ENCODE measurements around the gene GBP6. TPM values are rescaled to one million over a fixed set of nuclear protein-coding genes. Genes with fewer than 3 reads are reported as not detected.
"Not testable (repeated sequence)": the region's sequence is repeated elsewhere in the genome, so short reads cannot be mapped to it uniquely, and the experiment has no call there.

Gene GBP6, protein sequence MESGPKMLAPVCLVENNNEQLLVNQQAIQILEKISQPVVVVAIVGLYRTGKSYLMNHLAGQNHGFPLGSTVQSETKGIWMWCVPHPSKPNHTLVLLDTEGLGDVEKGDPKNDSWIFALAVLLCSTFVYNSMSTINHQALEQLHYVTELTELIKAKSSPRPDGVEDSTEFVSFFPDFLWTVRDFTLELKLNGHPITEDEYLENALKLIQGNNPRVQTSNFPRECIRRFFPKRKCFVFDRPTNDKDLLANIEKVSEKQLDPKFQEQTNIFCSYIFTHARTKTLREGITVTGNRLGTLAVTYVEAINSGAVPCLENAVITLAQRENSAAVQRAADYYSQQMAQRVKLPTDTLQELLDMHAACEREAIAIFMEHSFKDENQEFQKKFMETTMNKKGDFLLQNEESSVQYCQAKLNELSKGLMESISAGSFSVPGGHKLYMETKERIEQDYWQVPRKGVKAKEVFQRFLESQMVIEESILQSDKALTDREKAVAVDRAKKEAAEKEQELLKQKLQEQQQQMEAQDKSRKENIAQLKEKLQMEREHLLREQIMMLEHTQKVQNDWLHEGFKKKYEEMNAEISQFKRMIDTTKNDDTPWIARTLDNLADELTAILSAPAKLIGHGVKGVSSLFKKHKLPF
- 34.4 TPM for total RNA-seq

DNA sequence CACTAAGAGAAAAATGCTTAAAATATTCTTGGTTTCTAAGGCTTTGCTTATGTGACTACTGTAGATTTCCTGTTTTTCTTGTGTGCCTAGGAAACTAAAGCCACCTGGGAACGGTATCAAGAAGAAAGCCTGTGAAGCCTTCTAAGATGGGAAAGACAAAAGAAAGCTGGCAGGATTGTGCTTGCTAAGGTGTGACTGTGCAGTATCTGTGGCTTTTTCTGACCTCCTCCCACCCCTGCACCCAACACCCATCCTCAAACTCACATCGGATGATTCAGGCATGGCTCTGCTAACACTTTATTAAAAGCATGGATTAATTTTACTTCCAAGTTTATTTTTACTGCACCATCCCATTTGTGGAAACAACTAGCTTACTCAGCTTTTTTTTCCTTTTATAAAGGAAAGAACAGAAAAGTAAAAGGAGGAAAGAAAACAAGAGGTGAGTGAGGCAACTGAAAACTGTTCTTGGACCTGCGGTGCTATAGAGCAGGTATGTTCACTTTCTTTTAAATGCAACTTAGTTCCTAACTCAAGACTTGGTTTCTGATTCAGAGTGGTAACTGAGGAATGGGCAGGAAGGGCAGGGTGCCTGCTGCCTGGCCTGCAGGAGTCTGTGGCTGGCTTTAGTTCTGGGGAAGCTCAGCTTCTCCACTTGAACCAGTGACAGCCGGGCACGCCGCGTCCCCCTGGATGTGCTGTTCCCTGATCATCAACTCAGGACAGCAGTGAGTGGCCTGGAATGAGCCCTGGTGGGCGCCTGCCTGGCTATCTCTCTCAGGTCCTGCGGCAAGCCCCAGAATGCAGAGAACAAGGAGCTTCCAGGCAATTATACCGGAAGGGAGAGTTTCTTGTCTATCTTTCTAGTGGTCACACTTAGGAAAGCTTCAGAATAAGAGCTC, at the start of gene GBP6:
GBP6 (plus strand) TSS at position 422 of the 899 bp plus-strand sequence. CDS start 4,493 bp downstream, outside the sequence.
- peak; percentile 11 for DNase-seq

DNA sequence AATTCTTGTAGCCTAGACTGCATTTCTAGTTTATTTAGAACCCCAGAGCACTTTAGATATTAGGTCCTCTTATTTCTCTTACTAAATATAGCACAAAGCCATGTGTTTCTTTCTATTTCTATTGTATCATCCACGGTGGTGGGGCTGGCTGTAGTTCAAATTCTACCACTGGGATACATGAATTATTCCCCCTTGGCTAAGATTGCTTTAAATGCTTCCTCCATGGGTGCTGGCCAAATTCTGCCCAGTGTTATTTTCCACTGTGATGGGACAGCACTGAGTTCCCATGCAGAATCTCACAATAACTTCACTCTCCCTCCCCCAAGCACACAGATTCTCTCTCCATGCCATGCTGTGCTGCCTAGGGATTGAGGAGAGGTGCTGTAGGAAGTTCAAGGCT, 41.5 kb upstream of the GBP6 start:
- DNase-seq = no peak

DNA sequence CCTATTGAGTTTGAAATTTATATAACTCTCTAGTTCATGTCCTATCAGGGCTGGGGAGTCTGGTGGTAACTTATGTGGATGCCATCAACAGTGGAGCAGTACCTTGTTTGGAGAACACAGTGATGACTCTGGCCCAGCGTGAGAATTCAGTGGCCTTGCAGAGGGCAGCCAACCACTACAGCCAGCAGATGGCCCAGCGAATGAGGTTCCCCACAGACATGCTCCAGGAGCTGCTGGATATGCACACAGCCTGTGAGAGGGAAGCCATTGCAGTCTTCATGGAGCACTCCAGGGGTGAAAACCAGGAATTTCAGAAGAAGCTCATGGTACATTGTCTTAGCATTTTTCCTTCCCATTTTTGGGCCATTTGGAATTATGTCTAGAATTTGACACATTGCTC, 32.0 kb upstream of the GBP6 start:
- DNase-seq = no peak

DNA sequence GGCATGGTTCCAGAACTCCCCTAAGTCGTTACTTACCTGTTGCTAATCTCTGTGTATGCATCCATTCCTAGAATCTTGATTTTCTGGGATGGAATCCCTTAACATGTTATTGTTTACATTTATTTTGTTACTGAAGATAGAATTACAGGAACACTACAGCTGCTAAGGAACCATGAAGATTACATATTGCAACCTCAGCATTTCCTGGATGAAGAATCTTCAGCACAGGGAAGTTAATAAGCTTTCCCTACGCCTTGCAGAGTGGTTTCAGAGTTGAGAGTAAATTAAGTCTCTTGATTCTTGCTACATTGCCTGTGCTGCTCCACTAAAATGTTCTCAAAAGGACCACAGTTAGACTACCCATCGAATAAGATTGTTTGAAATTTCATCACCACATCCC, 31.4 kb upstream of the GBP6 start:
- DNase-seq = no peak

DNA sequence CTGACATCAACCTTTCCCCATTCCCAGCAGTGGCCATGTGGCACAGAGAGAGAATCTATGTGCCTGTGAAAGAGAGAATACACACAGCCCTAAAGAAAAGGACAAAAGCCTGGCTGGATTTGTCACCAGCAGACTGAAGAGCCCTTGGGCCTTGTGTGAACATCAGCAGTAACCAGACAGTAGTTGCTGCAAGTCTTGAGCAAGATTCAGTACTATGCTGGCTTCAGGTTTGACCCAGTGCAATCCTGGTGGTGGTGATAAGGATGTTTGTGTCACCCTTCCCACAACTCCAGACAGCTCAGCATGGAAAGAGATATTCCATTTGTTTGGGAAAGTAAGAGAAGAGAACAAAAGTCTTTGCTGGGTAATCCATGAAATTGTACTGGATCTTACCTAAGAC, 28.4 kb upstream of the GBP6 start:
- DNase-seq = no peak

DNA sequence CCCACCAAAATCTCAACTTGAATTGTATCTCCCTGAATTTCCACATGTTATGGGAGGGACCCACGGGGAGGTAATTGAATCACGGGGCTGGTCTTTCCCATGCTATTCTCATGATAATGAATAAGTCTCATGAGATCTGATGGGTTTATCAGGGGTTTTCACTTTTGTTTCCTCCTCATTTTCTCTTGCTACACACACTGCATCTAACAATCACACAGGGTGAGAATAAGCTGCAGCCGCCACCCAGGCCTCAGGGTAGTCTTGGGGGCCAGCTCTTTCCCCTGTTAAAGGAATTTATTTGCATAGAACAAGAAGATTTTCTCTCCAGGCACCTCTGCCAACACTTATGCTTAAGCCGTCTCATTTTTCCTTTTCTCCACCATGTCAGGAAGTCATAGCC, 26.0 kb upstream of the GBP6 start:
- no peak for DNase-seq

DNA sequence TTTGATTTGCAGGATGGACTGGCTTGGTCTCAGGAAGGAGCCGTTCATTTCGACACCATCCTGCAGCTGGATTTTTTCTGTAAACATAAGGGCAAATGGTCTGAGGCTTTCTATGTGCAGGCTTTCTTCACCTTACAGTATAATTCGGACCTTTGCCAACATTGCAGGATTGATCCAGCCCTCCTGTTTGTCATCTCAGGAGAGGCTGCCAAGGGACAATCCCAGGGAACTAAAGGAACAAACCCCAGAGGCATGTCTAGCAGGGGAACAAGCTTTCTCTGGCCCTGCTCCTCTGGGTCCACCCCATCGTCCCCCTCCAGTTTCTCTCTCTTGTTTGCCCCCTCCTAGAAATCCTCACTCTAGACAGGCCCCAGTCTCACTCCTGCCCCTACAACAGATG, 24.8 kb upstream of the GBP6 start:
- DNase-seq = no peak

DNA sequence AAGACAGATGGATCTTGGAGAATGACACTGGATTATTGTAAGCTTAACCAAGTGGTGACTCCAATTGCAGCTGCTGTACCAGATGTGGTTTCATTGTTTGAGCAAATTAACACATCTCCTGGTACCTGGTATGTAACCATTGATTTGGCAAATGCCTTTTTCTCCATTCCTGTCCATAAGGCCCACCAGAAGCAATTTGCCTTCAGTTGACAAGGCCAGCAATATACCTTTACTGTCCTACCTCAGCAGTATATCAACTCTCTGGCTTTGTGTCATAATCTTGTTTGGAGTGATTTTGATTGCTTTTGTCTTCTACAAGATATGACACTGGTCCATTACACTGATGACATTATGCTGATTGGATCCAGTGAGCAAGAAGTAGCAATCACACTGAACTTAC, 18.4 kb upstream of the GBP6 start:
- DNase-seq = not testable (repeated sequence)

DNA sequence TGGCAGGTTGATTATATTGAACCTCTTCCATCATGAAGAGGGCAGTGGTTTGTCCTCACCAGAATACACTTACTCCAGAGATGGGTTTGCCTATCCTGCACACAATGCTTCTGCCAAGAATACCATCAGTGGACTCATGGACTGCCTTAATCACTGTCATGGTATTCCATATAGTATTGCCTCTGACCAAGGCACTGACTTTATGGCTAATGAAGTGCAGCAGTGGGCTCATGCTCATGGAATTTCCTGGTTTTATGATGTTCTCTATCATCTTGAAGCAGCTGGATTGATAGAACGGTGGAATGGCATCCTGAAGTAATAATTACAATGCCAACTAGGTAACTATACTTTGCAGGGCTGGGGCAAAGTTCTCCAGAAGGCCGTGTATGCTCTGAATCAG, 16.6 kb upstream of the GBP6 start:
- no peak for DNase-seq

DNA sequence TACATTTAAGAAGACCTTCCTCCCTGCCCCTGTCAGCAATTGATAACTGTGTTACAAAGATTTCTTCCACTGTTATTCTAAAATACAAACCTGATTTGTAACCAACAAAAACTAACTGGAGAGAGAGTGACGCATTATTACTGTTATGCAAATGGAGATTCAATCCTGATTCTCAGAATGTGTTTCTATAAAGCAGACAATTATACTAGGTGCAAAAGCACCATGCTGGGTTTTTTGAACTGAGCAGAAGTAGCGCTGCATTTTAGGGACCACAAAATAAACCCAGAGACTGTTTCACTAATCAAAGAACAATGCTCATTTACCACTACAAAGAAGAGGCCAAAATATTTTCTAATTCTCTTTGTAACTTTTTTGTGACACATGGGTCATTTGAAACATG, 13.6 kb upstream of the GBP6 start:
- DNase-seq = no peak

DNA sequence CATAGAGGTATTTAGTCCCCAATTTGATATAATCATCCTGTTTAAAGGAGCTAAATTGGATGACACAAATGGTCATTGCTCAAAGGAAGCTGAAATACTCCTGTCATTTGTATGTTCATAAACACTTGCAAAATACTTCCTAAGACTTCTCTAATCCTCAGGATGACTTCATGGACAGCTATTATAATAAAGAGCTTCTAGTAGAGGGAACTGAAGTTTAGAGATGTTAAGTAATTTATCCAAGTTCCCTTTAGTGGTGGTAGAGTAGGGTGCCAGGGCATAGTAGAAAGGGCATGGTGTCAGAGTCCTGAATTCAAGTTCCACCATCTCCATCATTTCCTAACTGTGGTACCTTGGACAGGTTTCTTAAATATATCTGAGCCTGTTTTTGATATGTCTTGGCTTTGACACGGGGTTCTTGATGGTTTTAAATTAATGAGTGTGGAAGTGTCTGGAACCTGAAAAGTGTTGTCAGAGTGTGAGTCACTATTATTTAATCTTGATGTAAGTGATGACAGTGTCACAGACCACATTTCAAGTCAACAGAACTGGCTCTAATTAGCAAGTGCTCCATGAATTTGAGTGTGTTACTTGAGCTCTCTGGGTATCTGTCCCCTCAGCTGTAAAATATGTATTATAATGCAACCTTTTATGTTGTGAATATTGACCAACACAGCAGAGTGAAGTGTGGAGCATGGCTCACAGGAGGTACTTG, 12.1 kb upstream of the GBP6 start:
- DNase-seq = no peak

DNA sequence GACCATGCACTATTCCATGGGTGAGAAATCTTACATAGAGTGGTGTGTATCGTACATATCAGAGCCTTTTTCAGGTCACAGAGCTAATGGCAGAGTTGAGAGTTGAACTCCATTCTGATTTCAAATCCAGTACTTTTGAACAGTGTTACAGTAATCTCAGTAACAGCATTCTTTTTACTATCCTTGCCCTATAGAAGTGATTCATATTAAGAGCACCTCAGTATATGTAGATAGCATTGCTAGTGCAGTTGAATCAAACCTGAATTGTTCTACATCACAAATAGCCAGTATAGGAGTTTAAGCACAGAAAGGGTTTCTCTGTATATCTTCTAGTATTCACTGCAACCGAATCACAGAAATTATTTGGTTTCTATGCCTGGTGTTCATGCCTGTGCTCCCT, 11.4 kb upstream of the GBP6 start:
- no peak for DNase-seq

DNA sequence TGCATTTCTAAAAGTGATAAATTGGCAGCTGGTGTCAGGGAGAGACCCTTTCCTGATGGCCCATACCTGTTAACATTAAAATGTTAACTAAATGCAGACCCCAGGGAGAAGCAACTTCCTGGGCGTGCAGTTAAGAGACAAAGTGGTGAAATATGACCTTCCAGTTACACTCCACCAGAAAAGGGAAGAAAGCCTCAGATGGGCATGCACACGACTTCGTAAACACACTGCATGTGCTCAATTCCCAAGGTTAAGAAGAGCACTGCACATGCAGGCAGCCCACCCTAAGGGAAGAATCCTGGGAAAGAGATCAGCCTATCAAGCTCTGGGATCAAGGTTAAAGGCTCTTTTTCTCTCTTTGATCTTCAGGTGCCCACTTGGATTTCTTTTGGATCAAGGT, 9.7 kb upstream of the GBP6 start:
- no peak for DNase-seq

DNA sequence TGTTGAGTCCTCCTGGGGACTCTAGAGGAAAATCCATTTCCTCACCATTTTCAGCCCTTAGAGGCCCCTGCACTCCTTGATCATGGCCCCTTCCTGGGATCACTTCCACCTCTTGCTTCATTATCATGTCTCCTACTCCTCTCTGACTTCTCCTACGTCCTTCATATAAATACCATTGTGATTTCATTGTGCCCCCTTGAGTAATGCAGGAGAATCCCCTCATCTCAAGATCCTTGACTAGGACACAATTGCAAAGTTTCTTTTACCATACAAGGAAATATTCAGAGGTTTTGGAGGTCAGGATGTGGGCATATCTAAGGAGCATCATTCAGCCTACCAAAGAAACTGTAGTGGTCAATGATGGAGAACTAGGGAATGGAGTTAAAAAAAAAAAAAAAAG, 8.8 kb upstream of the GBP6 start:
- no peak for DNase-seq

DNA sequence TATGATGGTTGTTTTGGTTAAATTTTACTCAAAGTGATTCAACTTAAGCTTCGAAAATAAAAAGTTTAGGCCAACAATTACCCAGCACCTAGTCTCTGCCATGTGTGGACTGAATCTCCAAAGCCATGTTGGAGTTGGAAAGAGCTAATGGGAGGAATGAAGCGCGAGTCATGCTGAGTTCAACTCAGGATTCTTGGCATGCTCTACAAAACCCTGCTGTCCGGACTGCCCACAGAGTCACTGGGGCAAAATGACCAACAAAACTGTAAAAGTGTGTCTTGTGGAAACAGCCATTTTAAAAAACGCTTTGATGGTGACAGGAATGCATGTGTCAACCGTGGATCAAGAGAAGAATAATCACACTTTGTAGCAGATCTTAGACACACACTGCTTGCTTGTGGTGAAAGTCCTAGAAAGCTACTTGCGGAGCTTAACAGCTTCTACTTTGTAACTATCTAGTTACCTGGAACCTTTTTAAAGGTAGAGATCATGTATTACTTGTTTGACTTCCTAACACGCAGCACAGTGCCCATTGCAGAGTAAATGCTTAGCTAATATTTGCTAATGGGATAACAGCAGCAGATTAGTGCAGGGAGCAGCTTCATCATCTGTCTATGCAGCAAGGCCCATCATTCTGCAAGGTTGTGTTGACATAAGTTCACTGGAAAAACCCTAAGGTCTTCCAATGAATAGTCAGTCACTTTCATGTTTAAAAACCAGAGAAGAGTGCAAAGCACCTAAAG, 7.0 kb upstream of the GBP6 start:
- peak; percentile 2 for DNase-seq

DNA sequence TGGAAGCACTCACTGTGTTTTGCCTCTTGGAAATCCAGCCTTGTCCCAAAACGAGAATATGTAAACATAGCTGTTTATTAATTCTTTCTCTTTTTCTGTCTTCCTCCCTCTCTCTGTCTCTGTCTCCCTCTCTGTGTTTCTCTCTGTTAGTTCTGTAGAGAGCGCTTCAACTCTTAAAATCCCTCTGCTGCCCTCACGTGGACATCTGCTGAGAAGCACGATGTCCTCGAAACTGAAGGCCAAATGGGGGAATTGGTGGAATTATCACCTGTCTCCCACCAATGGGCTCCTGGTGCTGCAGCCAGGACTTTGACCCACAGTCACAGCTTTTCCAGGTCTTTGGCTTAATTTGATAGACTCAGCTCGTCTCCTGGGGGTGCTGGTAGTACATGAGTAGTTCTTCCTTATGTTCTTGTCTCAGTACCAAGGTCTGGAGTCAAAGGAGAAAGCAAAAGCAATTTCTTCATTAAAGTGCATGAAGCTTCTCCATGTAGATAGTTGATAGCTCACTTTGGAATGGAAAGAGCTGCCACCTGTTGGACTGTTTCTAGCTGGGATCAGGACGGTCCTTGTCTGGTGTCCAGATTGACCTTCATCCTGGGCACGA, 5.5 kb upstream of the GBP6 start:
- peak; percentile 87 for DNase-seq

DNA sequence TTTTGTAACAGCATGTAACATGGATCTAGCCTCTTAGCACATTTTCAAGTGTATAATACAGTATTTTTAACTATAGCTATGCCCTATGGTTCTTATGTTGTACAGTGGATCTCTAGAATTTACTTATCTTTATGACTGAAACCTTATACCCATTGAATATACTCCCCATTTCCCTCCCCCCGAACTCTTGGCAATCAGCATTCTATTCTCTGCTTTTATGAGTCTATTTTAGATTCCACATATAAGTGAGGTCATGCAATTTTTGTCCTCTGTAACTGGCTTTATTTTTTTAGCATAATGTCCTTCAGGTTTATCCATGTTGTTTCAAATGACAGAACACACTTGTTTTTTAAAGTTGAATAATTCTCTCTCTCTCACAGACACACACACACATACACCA, 3.1 kb upstream of the GBP6 start:
- no peak for DNase-seq

DNA sequence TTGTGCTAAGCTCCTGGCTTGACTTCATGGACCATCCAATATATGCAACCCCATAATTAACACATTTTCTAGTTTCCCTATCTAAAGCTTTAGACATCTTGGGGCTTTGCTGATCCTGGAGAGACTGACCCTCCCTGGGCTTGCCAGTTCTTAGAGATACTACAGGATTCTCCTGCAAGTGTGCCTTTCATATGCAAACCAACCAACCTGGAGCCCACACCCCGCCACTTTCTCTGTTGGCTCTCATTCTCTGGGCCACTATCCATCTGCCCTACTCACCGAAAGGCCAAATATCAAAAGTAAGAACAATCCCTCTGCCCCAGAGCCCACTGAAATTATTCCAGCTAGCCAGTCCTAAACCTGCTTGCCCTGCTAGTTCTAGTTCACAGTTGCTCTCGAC, 2.2 kb upstream of the GBP6 start:
- DNase-seq = no peak

DNA sequence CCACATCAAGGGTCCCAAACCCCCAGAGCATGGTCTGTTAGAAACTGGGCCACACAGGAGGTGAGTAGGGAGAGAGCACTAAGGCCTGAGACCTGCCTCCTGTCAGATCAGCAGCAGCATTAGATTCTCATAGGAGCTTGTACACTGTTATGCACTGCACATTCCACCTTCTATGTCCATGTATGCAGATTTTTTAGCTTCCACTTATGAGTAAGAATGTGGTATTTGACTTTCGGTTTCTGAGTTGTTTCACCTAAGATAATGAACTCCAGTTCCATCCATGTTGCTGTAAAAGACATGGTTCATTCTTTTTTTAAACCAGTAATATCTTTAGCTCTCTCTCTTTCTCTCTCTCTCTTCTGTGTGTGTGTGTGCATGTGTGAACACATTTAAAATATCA, 663 bp upstream of the GBP6 start:
- peak; percentile 3 for DNase-seq

DNA sequence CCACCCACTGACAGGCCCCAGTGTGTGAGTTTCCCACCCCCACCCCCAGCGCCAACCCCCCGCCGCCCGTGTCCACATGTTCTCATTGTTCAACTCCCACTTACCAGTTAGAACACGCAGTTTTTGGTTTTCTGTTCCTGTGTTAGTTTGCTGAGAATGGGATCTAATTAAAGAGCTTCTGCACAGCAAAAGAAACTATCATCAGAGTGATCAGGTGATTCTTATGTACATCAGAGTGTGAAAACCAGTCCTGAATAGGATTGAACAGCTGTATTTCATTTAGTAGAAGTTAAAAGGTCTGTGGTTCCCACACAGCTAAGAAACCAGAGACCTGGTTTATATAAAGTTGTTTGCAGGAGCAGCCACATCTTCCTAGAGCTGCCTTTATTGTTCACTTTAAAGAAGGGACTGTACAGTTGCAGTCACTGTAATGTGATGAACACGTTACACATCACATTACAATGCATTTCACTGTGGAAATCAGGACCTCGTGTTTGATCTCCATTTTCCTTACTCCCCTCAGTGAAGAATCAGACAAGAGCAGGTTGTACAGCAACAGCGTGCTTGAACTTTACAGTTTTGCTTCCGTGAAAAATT, 1.2 kb downstream of the GBP6 start:
- peak; percentile 7 for DNase-seq

DNA sequence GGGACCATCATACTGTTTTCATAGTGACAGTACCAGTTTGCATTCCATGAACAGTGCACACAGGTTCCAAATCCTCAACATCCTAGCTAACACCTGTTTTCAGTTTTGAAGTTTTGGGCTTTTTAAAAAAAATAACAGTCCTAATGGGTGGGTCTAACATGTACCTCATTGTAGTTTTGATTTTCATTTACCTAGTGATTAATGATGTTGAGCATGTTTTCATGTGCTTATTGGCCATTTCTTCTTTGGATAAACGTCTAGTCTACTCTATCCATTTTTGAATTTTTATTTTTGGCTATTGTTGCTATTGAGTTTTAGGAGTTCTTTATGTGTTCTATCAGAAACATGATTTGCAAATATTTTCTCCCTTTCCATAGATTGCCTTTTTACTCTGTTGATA, 3.4 kb downstream of the GBP6 start:
- no peak for DNase-seq
